Measurements from ENCODE around the gene AGAP1. TPM values are rescaled to one million over a fixed set of nuclear protein-coding genes. Genes with fewer than 3 reads are reported as not detected.
A peak's percentile ranks its signal among the peaks of the same experiment; 100 is the strongest.

AGAP1 gene
- total RNA-seq, 1 donor from 2014 or later, result 20.4 TPM

DNA sequence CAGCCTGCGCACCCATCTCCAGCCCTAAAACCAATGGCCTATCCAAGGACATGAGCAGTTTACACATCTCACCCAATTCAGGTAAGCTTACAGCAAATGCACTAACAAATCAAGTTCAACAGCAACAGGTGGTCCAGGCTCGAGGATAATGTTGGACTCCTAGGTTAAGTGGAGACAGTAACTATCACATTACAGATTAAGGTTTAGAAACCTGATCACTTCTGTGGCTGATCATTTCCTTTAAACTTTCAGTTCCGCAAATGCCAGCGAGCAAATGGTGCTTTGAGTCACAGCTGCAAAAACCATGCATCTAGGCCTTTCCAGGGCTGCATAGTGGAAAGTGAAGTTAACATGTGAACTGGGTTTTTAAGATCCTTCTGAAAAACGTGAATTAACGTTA lies 415.0 kb downstream of the AGAP1 start:
- peaks cover 13% of the 10 kb centered on the region for H3K4me1 Mint-ChIP-seq
- Histone ChIP-seq H3K4me2 (no peak overlapping the region), H3K36me3 (peaks cover 5% of the 10 kb centered on the region), H3K4me1 (peaks cover 10% of the 10 kb centered on the region), H3K4me3 (no peak overlapping the region), H4K20me1 (ENCODE audit: low read depth) (peaks cover 6% of the 10 kb centered on the region), H3K9me3 (ENCODE audit: low read depth) (no peaks in the 10 kb centered on the region), H2AFZ (replicated peaks) (no peak overlapping the region), H3K79me2 (ENCODE audit: low read depth) (no peaks in the 10 kb centered on the region), H3K9ac (no peak overlapping the region), H3F3A (ENCODE audit: low read depth) (peaks cover 4% of the 10 kb centered on the region), H3K27me3 (no peaks in the 10 kb centered on the region), H3K27ac (no peak overlapping the region)
- TF ChIP-seq EZH2phosphoT487 (IDR thresholded peaks at IDR 0.05), result no peak
- no peaks in the 10 kb centered on the region for H3K9me3 Mint-ChIP-seq
- no peak for DNase-seq (ENCODE audit: low spot score)
- no peaks in the 10 kb centered on the region for H3K27me3 Mint-ChIP-seq (ENCODE audit: insufficient read depth, low read depth)
- no peak overlapping the region for H3K27ac Mint-ChIP-seq
- peaks cover 45% of the 10 kb centered on the region for H3K36me3 Mint-ChIP-seq
- no peak overlapping the region for H3K4me3 Mint-ChIP-seq

DNA sequence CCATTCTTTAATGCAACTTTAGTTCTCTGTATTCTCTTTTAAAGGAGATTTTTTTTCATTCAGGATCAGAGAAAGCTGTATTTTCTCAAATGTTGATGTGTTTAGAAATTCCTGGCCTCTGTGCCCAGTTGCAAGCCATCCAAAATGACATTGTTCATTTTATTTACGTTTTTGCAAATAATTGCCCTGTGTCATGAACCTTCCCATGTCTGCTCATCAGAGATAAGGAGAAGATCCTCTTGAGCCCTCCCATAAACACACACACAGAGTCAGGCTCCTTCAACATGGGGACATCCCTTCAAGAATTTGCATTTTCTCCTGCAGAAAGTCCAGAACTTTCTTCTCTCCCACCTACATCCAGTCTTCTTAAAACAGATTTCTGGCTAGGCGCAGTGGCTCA lies 415.5 kb downstream of the AGAP1 start:
- peaks cover 10% of the 10 kb centered on the region for H3K4me1 Mint-ChIP-seq

DNA sequence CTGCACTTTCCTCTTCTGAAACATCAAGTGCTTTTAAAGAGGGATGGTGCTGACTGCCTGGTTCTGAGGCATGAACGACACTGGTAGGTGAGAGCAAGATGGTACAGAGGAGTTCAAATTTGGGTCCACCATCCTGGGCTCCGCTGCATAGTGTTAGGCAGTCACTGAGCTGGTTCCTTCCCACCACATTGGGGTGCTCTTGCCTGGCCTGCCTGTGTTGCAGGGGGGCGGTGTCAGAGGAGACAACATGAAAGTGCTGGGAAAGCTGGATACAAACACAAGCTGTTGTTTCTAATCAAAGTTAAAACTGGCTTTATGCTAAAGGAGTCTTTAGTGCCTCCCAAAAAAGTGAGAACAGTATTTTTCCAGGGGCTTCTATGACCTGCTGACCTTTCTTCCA lies 416.2 kb downstream of the AGAP1 start:
- Histone ChIP-seq H2AFZ (replicated peaks) (no peak overlapping the region), H3F3A (ENCODE audit: low read depth) (no peaks in the 10 kb centered on the region), H3K79me2 (ENCODE audit: low read depth) (no peaks in the 10 kb centered on the region), H3K36me3 (peaks cover 5% of the 10 kb centered on the region), H3K4me1 (peaks cover 6% of the 10 kb centered on the region), H3K9me3 (ENCODE audit: low read depth) (no peaks in the 10 kb centered on the region), H3K9ac (no peak overlapping the region), H4K20me1 (ENCODE audit: low read depth) (peaks cover 6% of the 10 kb centered on the region), H3K27me3 (no peaks in the 10 kb centered on the region), H3K4me2 (no peak overlapping the region), H3K27ac (no peak overlapping the region), H3K4me3 (no peak overlapping the region)
- H3K36me3 Mint-ChIP-seq, result peaks cover 57% of the 10 kb centered on the region
- no peak for DNase-seq (ENCODE audit: low spot score)
- no peak for TF ChIP-seq EZH2phosphoT487 (IDR thresholded peaks at IDR 0.05)
- no peak for TF ChIP-seq EZH2 (IDR thresholded peaks at IDR 0.05)
- TF ChIP-seq, protein P1, sequence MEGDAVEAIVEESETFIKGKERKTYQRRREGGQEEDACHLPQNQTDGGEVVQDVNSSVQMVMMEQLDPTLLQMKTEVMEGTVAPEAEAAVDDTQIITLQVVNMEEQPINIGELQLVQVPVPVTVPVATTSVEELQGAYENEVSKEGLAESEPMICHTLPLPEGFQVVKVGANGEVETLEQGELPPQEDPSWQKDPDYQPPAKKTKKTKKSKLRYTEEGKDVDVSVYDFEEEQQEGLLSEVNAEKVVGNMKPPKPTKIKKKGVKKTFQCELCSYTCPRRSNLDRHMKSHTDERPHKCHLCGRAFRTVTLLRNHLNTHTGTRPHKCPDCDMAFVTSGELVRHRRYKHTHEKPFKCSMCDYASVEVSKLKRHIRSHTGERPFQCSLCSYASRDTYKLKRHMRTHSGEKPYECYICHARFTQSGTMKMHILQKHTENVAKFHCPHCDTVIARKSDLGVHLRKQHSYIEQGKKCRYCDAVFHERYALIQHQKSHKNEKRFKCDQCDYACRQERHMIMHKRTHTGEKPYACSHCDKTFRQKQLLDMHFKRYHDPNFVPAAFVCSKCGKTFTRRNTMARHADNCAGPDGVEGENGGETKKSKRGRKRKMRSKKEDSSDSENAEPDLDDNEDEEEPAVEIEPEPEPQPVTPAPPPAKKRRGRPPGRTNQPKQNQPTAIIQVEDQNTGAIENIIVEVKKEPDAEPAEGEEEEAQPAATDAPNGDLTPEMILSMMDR (IDR thresholded peaks at IDR 0.05), result no peak
- H3K9me3 Mint-ChIP-seq, result peaks cover 8% of the 10 kb centered on the region
- no peak overlapping the region for H3K27ac Mint-ChIP-seq
- H3K4me3 Mint-ChIP-seq, result no peak overlapping the region
- H3K27me3 Mint-ChIP-seq (ENCODE audit: insufficient read depth, low read depth), result no peaks in the 10 kb centered on the region
- peaks cover 8% of the 10 kb centered on the region for H3K4me1 Mint-ChIP-seq

More for the DNA sequence above, 415.5 kb downstream of the AGAP1 start:
- H3K9ac ChIP-seq, result no peak overlapping the region
- no peak overlapping the region for H2AFZ ChIP-seq (replicated peaks)
- peaks cover 5% of the 10 kb centered on the region for H3K36me3 ChIP-seq
- H3K9me3 ChIP-seq (ENCODE audit: low read depth), result no peaks in the 10 kb centered on the region
- no peaks in the 10 kb centered on the region for H3K27me3 ChIP-seq
- H3K9me3 Mint-ChIP-seq, result peaks cover 2% of the 10 kb centered on the region
- H3K36me3 Mint-ChIP-seq, result peaks cover 50% of the 10 kb centered on the region
- peaks cover 6% of the 10 kb centered on the region for H4K20me1 ChIP-seq (ENCODE audit: low read depth)
- peaks cover 6% of the 10 kb centered on the region for H3K4me1 ChIP-seq
- H3K27me3 Mint-ChIP-seq (ENCODE audit: insufficient read depth, low read depth), result no peaks in the 10 kb centered on the region
- H3K27ac Mint-ChIP-seq, result no peak overlapping the region
- TF ChIP-seq EZH2 (IDR thresholded peaks at IDR 0.05) (no peak), EZH2phosphoT487 (IDR thresholded peaks at IDR 0.05) (no peak)
- TF ChIP-seq, protein P1 (IDR thresholded peaks at IDR 0.05), result no peak
- DNase-seq (ENCODE audit: low spot score), result no peak
- no peak overlapping the region for H3K4me3 ChIP-seq
- no peaks in the 10 kb centered on the region for H3F3A ChIP-seq (ENCODE audit: low read depth)
- H3K79me2 ChIP-seq (ENCODE audit: low read depth), result no peaks in the 10 kb centered on the region
- H3K27ac ChIP-seq, result no peak overlapping the region
- no peak overlapping the region for H3K4me2 ChIP-seq
- no peak overlapping the region for H3K4me3 Mint-ChIP-seq

DNA sequence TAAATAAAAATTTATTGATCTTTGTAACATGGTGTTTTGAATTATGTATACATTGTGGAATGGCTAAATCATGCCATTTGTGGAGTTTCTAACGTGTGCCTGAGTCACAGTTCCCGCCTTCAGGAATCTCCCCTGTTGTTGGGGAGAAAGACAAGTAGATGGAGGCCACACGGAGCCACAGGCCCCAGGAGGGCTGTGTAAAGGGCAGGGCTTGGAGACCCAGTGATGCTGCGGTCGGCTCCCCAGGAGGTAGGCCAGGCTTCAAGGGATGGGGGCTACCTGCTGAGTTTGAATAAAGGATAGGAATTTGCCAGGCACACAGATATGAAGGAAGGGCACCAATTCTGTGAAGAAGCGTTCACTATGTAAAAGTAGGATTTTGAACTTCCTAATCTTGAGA lies 417.3 kb downstream of the AGAP1 start:
- no peak overlapping the region for H3K4me3 Mint-ChIP-seq
- Histone ChIP-seq H2AFZ (replicated peaks) (no peak overlapping the region), H3K4me1 (peaks cover 6% of the 10 kb centered on the region), H3K4me2 (no peak overlapping the region), H3K36me3 (peaks cover 5% of the 10 kb centered on the region), H3K27ac (no peak overlapping the region), H3K4me3 (no peak overlapping the region), H3K9ac (no peak overlapping the region), H3F3A (ENCODE audit: low read depth) (no peaks in the 10 kb centered on the region), H3K79me2 (ENCODE audit: low read depth) (no peaks in the 10 kb centered on the region), H4K20me1 (ENCODE audit: low read depth) (peaks cover 6% of the 10 kb centered on the region), H3K27me3 (no peaks in the 10 kb centered on the region), H3K9me3 (ENCODE audit: low read depth) (no peaks in the 10 kb centered on the region)
- H3K27me3 Mint-ChIP-seq (ENCODE audit: insufficient read depth, low read depth), result no peaks in the 10 kb centered on the region
- DNase-seq (ENCODE audit: low spot score), result peak; percentile 24
- peaks cover 67% of the 10 kb centered on the region for H3K36me3 Mint-ChIP-seq
- H3K27ac Mint-ChIP-seq, result no peak overlapping the region
- peaks cover 8% of the 10 kb centered on the region for H3K4me1 Mint-ChIP-seq
- H3K9me3 Mint-ChIP-seq, result peaks cover 17% of the 10 kb centered on the region
- TF ChIP-seq EZH2 (IDR thresholded peaks at IDR 0.05), result no peak
- no peak for TF ChIP-seq EZH2phosphoT487 (IDR thresholded peaks at IDR 0.05)
- TF ChIP-seq, protein P1 (IDR thresholded peaks at IDR 0.05), result no peak

Data from neural progenitor cell (in vitro differentiated cells).